Testis (tissue), 2 donors: Measurements from ENCODE around the gene ZBTB14.

ENCODE experiments used
- POLR2A ChIP-seq: fragments of 450-650 bp; IDR thresholded peaks from one replicate; pipeline ENCODE4 v1.6.1; 2017; ENCODE audit warnings: antibody characterized with exemption, mild to moderate bottlenecking, moderate library complexity
- TF ChIP-seq, protein P1 (sequence below), 3 experiments: fragments of 450-650 bp in 2 of 3; fragments of 200-600 bp in 1 of 3; sonication (generic) in 1 of 3; IDR thresholded peaks; one replicate each; pipeline ENCODE4 v1.5.1; 2016 to 2019; ENCODE audit warnings: antibody characterized with exemption in 3 of 3, mild to moderate bottlenecking in 2 of 3, moderate library complexity in 1 of 3

DNA sequence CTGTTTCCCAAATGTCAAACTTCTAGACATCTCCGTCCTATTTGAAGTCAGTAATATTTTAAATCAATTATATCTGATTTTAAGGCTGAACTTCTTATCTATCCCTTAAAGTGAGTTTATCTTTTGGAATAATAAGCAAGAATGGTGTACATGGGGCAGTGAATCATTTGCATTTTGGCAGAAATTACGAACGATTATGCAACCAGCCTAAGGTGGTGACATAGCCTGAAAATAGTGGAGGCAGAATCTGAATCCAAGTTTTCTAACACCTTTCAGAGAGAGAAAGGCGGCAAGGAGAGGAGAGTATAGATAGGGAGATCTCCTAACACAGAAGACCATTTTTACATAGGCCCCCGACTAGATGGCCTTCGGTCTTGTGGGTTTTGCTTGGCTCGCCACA is 10.7 kb downstream of the ZBTB14 start:
- TF ChIP-seq, protein P1, sequence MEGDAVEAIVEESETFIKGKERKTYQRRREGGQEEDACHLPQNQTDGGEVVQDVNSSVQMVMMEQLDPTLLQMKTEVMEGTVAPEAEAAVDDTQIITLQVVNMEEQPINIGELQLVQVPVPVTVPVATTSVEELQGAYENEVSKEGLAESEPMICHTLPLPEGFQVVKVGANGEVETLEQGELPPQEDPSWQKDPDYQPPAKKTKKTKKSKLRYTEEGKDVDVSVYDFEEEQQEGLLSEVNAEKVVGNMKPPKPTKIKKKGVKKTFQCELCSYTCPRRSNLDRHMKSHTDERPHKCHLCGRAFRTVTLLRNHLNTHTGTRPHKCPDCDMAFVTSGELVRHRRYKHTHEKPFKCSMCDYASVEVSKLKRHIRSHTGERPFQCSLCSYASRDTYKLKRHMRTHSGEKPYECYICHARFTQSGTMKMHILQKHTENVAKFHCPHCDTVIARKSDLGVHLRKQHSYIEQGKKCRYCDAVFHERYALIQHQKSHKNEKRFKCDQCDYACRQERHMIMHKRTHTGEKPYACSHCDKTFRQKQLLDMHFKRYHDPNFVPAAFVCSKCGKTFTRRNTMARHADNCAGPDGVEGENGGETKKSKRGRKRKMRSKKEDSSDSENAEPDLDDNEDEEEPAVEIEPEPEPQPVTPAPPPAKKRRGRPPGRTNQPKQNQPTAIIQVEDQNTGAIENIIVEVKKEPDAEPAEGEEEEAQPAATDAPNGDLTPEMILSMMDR (IDR thresholded peaks at IDR 0.05), result no peak
- TF ChIP-seq POLR2A, result no peak
